ENCODE data around the gene NLRC3. TPM values are rescaled to one million over a fixed set of nuclear protein-coding genes. Genes with fewer than 3 reads are reported as not detected.
A peak's percentile ranks its signal among the peaks of the same experiment; 100 is the strongest.

Gene NLRC3
- total RNA-seq, 1 donor from 2014 or later: 0.12 TPM

DNA sequence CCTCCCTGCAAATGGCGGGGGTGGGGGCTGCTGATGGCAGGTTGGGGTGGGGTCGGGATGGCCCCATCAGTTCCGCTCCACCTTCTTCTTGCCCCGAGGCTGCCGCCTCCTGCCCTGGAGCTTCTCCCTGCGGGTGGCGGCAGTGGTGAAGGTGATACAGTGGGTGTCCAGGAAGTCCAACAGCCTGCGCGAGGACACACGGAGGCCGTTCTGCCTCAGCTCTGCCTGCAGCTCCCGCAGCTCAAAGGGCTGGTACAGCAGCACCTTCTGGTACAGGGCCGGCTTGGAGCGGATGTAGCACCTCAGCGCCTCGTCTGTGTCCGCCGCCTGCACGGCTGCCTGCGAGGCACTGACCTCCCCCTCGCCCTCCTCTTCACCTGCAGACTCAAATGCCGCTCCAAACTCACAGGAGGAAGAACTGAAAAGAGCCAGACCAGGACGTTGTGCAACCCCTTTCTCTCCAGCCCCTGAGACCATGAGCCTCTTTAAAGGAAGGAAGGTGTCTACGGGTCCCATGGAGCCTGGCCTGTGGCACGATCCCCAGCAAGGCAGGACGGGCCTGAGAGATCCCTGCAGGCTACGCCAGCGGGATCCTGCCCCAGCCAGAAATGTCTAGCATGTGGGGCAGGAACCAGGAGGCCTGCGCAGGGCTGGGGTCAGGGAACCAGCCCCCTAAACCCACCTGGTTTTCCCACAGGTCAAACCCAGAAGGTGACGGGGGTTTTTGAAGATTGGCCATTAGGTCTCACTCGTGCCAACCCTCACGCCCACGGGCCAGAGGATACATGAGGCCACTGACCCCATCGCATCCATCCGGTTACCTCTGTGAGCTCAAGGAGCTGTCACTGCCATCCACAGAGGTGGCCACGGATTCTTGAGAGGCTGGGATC, 5.3 kb upstream of the NLRC3 start:
- Mint-ChIP-seq H3K4me3 (ENCODE audit: unreplicated experiment) (no peak overlapping the region), H3K27me3 (ENCODE audit: low read depth) (no peaks in the 10 kb centered on the region), H3K9me3 (ENCODE audit: low read depth) (no peaks in the 10 kb centered on the region), H3K36me3 (ENCODE audit: low read depth) (peaks cover 2% of the 10 kb centered on the region), H3K27ac (ENCODE audit: unreplicated experiment) (no peak overlapping the region), H3K4me1 (ENCODE audit: low read depth) (peaks cover 12% of the 10 kb centered on the region)
- TF ChIP-seq, protein P1, sequence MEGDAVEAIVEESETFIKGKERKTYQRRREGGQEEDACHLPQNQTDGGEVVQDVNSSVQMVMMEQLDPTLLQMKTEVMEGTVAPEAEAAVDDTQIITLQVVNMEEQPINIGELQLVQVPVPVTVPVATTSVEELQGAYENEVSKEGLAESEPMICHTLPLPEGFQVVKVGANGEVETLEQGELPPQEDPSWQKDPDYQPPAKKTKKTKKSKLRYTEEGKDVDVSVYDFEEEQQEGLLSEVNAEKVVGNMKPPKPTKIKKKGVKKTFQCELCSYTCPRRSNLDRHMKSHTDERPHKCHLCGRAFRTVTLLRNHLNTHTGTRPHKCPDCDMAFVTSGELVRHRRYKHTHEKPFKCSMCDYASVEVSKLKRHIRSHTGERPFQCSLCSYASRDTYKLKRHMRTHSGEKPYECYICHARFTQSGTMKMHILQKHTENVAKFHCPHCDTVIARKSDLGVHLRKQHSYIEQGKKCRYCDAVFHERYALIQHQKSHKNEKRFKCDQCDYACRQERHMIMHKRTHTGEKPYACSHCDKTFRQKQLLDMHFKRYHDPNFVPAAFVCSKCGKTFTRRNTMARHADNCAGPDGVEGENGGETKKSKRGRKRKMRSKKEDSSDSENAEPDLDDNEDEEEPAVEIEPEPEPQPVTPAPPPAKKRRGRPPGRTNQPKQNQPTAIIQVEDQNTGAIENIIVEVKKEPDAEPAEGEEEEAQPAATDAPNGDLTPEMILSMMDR (IDR thresholded peaks at IDR 0.05): no peak
- no peak for DNase-seq (ENCODE audit: low spot score)

GRCh38 chr16:3581392-3581791, 4.2 kb upstream of the NLRC3 start:
- Mint-ChIP-seq H3K36me3 (ENCODE audit: low read depth) (peaks cover 2% of the 10 kb centered on the region), H3K4me1 (ENCODE audit: low read depth) (peaks cover 12% of the 10 kb centered on the region), H3K4me3 (ENCODE audit: unreplicated experiment) (no peak overlapping the region), H3K27ac (ENCODE audit: unreplicated experiment) (no peak overlapping the region), H3K27me3 (ENCODE audit: low read depth) (no peaks in the 10 kb centered on the region), H3K9me3 (ENCODE audit: low read depth) (no peaks in the 10 kb centered on the region)
- TF ChIP-seq, protein P1 (IDR thresholded peaks at IDR 0.05): no peak
- peak; percentile 91 for DNase-seq (ENCODE audit: low spot score)

GRCh38 chr16:3580686-3581085, 3.5 kb upstream of the NLRC3 start:
- Mint-ChIP-seq H3K4me3 (ENCODE audit: unreplicated experiment) (no peak overlapping the region), H3K9me3 (ENCODE audit: low read depth) (no peaks in the 10 kb centered on the region), H3K36me3 (ENCODE audit: low read depth) (peaks cover 2% of the 10 kb centered on the region), H3K4me1 (ENCODE audit: low read depth) (peaks cover 12% of the 10 kb centered on the region), H3K27ac (ENCODE audit: unreplicated experiment) (no peak overlapping the region), H3K27me3 (ENCODE audit: low read depth) (no peaks in the 10 kb centered on the region)
- DNase-seq (ENCODE audit: low spot score): no peak
- TF ChIP-seq, protein P1 (IDR thresholded peaks at IDR 0.05): no peak

DNA sequence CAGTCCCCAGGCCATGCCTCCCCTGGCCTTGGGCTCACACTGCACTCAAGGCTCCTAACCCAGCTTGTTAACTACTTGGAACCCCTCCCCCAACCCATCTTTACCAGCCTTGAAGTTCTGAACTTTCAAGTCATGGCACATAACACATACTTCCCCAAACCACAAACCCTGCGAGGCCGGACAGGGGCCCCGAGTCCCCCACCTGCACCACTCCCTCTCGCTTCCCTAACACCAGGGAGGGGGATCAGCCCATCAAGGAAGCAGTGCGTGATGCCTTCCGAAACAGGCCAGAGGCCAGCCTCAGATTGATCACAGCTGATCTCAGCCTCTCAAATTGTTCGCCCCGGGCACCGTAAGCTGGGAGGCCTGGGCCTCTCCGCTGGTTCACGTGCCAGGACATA, 3.0 kb upstream of the NLRC3 start:
- peaks cover 12% of the 10 kb centered on the region for H3K4me1 Mint-ChIP-seq (ENCODE audit: low read depth)
- H3K27ac Mint-ChIP-seq (ENCODE audit: unreplicated experiment): no peak overlapping the region
- no peaks in the 10 kb centered on the region for H3K27me3 Mint-ChIP-seq (ENCODE audit: low read depth)
- no peak overlapping the region for H3K4me3 Mint-ChIP-seq (ENCODE audit: unreplicated experiment)
- TF ChIP-seq, protein P1 (IDR thresholded peaks at IDR 0.05): no peak
- DNase-seq (ENCODE audit: low spot score): no peak
- H3K9me3 Mint-ChIP-seq (ENCODE audit: low read depth): no peaks in the 10 kb centered on the region
- H3K36me3 Mint-ChIP-seq (ENCODE audit: low read depth): peaks cover 2% of the 10 kb centered on the region

DNA sequence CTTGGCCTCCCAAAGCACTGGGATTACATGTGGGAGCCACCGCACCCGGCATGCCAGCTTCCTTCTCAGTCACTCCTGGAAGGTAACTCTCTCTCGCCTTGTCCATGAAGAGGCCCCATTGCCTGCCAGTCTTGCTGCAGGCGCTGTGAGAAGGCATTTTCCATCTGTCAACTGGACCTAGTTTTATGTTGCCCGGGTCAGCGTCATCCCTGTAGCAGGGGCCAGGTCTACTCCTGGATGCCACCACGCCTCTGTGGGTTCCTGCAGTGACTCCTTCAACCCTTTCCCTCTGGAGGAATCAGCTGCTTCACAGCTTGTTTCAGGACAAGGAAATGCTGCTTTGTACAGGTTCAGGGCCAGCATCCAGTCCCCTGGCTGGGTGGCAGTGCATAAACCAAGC, 2.6 kb upstream of the NLRC3 start:
- H3K4me1 Mint-ChIP-seq (ENCODE audit: low read depth): peaks cover 12% of the 10 kb centered on the region
- H3K27me3 Mint-ChIP-seq (ENCODE audit: low read depth): no peaks in the 10 kb centered on the region
- DNase-seq (ENCODE audit: low spot score): no peak

More for the DNA sequence above, 2.6 kb upstream of the NLRC3 start:
- Mint-ChIP-seq H3K27ac (ENCODE audit: unreplicated experiment) (no peak overlapping the region), H3K4me3 (ENCODE audit: unreplicated experiment) (no peak overlapping the region), H3K9me3 (ENCODE audit: low read depth) (no peaks in the 10 kb centered on the region), H3K36me3 (ENCODE audit: low read depth) (peaks cover 2% of the 10 kb centered on the region)
- TF ChIP-seq, protein P1 (IDR thresholded peaks at IDR 0.05): no peak
